NT2/D1 (cell line): Measurements from ENCODE around the gene MB21D2.

ENCODE experiments used
- SUZ12 ChIP-seq: IDR thresholded peaks from 2 replicates; pipeline ENCODE4 v1.6.1; 2011; ENCODE audit not compliant: insufficient read length, insufficient read depth; ENCODE audit errors: extremely low read depth
- YY1 ChIP-seq: IDR thresholded peaks from 2 replicates; pipeline ENCODE4 v1.6.1; 2011; ENCODE audit not compliant: insufficient read length, insufficient read depth
- ZNF274 ChIP-seq: IDR thresholded peaks from 2 replicates; pipeline ENCODE4 v1.6.1; 2011; ENCODE audit warnings: mild to moderate bottlenecking, low read depth, low read length

DNA sequence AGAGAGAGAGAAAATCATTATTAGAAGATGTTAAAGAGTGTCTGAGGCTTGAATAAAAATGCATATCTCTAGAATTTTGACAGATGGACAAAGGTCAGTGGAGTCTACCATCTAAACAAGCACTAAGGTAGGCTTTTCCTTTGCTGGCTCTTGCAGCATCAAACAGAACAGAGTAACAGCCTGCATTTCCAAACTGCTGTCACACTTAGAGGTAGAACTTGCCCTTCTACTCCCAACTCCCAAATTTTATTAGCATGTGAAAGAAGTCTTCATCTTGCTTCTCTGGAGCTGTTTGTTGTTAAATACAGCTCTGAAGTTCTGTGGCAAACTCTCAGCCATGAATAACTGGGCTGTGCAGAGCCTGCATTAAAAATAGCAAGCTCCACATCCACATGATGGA lies 4.1 kb upstream of the MB21D2 start:
- TF ChIP-seq ZNF274 (no peak), SUZ12 (no peak), YY1 (no peak)
